ENCODE results near the gene AKNA.

The AKNA gene

GRCh38 chr9:114299286-114300152 is 88.3 kb downstream of the AKNA start:
- DNase-seq (ENCODE audit: insufficient read length, low spot score) (no peak), FAIRE-seq (no peak)
- no peak for TF ChIP-seq CTCF (IDR thresholded peaks at IDR 0.05; ENCODE audit: insufficient read depth, missing control alignments)

GRCh38 chr9:114296338-114296737 is 91.4 kb downstream of the AKNA start:
- TF ChIP-seq CTCF (IDR thresholded peaks at IDR 0.05; ENCODE audit: insufficient read depth, missing control alignments): no peak
- DNase-seq (ENCODE audit: insufficient read length, low spot score) (no peak), FAIRE-seq (no peak)

GRCh38 chr9:114294664-114295063 is 93.1 kb downstream of the AKNA start:
- DNase-seq (ENCODE audit: insufficient read length, low spot score): no peak
- no peak for TF ChIP-seq CTCF (IDR thresholded peaks at IDR 0.05; ENCODE audit: insufficient read depth, missing control alignments)
- no peak for FAIRE-seq

- DNase-seq (ENCODE audit: insufficient read length, low spot score) (no peak), FAIRE-seq (no peak)
- no peak for TF ChIP-seq CTCF (IDR thresholded peaks at IDR 0.05; ENCODE audit: insufficient read depth, missing control alignments)
Measured at GRCh38 chr9:114291886-114292590, 95.7 kb downstream of the AKNA start.

- TF ChIP-seq CTCF (IDR thresholded peaks at IDR 0.05; ENCODE audit: insufficient read depth, missing control alignments): peak; percentile 87
- no peak for FAIRE-seq
- peak; percentile 39 for DNase-seq (ENCODE audit: insufficient read length, low spot score)
Measured at GRCh38 chr9:114291064-114291474, 96.7 kb downstream of the AKNA start.

GRCh38 chr9:114290561-114290986 is 97.2 kb downstream of the AKNA start:
- no peak for TF ChIP-seq CTCF (IDR thresholded peaks at IDR 0.05; ENCODE audit: insufficient read depth, missing control alignments)
- no peak for FAIRE-seq
- no peak for DNase-seq (ENCODE audit: insufficient read length, low spot score)

Data from D721Med (cell line).